Trophoblast cell (in vitro differentiated cells and primary cell): ENCODE measurements around the gene NRAP.
A peak's percentile ranks its signal among the peaks of the same experiment; 100 is the strongest.

Experiments used
- DNase-seq, 2 donors: peaks; one replicate each; pipeline ENCODE4 v3.0.0-alpha.2; 2016
- H2AFZ ChIP-seq: 2 replicates; pipeline ENCODE4 v1.6.1; 2013; ENCODE audit warnings: low read length, moderate library complexity, mild to moderate bottlenecking; ENCODE audit not compliant: insufficient read depth, poor library complexity
- H2AK5ac ChIP-seq: 2 replicates; pipeline ENCODE4 v1.6.1; 2013; ENCODE audit warnings: mild to moderate bottlenecking, low read length
- H2BK120ac ChIP-seq: 2 replicates; pipeline ENCODE4 v1.6.1; 2013; ENCODE audit warnings: low read length, mild to moderate bottlenecking, moderate library complexity; ENCODE audit not compliant: insufficient read depth, poor library complexity
- H2BK12ac ChIP-seq: 2 replicates; pipeline ENCODE4 v1.6.1; 2013; ENCODE audit warnings: mild to moderate bottlenecking, low read length, moderate library complexity
- H2BK5ac ChIP-seq: 2 replicates; pipeline ENCODE4 v1.6.1; 2013; ENCODE audit warnings: low read length, low read depth, moderate library complexity, mild to moderate bottlenecking; ENCODE audit not compliant: poor library complexity
- H3K14ac ChIP-seq: 2 replicates; pipeline ENCODE4 v1.6.1; 2013; ENCODE audit warnings: mild to moderate bottlenecking, low read length
- H3K18ac ChIP-seq: 2 replicates; pipeline ENCODE4 v1.6.1; 2013; ENCODE audit warnings: mild to moderate bottlenecking, low read length
- H3K23ac ChIP-seq: 2 replicates; pipeline ENCODE4 v1.6.1; 2013; ENCODE audit warnings: low read length
- H3K27ac ChIP-seq: 2 replicates; pipeline ENCODE4 v1.5.1; 2013; ENCODE audit warnings: low read depth, mild to moderate bottlenecking, inconsistent platforms, low read length, moderate library complexity
- H3K27me3 ChIP-seq: 2 replicates; pipeline ENCODE4 v1.6.1; 2013; ENCODE audit warnings: inconsistent platforms, mild to moderate bottlenecking, low read length, moderate library complexity; ENCODE audit not compliant: insufficient read depth
- H3K36me3 ChIP-seq, 2 experiments: 1 replicate in 1 of 2; 2 replicates in 1 of 2; pipeline ENCODE4 v1.6.1; 2013; ENCODE audit warnings: low read length in 2 of 2, mild to moderate bottlenecking in 2 of 2, moderate library complexity in 1 of 2; ENCODE audit not compliant: insufficient read depth in 2 of 2, control insufficient read depth in 1 of 2
- H3K4ac ChIP-seq: 2 replicates; pipeline ENCODE4 v1.6.1; 2013; ENCODE audit warnings: low read depth, mild to moderate bottlenecking, low read length, moderate library complexity
- H3K4me1 ChIP-seq, 2 experiments: 1 replicate in 1 of 2; 2 replicates in 1 of 2; pipeline ENCODE4 v1.6.1; 2013; ENCODE audit warnings: low read length in 2 of 2, mild to moderate bottlenecking in 2 of 2, moderate library complexity in 1 of 2; ENCODE audit not compliant: insufficient read depth in 2 of 2, control insufficient read depth in 1 of 2
- H3K4me2 ChIP-seq: 2 replicates; pipeline ENCODE4 v1.6.1; 2013; ENCODE audit warnings: inconsistent platforms, mild to moderate bottlenecking, low read length, moderate library complexity
- H3K4me3 ChIP-seq: 2 replicates; pipeline ENCODE4 v1.5.1; 2013; ENCODE audit warnings: mild to moderate bottlenecking, low read depth, low read length, inconsistent platforms
- H3K79me1 ChIP-seq: one replicate; pipeline ENCODE4 v1.6.1; 2013; ENCODE audit warnings: low read length
- H3K79me2 ChIP-seq: 2 replicates; pipeline ENCODE4 v1.6.1; 2013; ENCODE audit warnings: low read length, mild to moderate bottlenecking; ENCODE audit not compliant: control insufficient read depth, insufficient read depth, poor library complexity
- H3K9ac ChIP-seq: 2 replicates; pipeline ENCODE4 v1.6.1; 2013; ENCODE audit warnings: mild to moderate bottlenecking, low read length
- H3K9me3 ChIP-seq: 2 replicates; pipeline ENCODE4 v1.6.1; 2013; ENCODE audit warnings: low read depth, mild to moderate bottlenecking, control low read depth, inconsistent platforms, low read length; ENCODE audit not compliant: insufficient read depth
- H4K12ac ChIP-seq: 2 replicates; pipeline ENCODE4 v1.6.1; 2013; ENCODE audit warnings: low read depth, mild to moderate bottlenecking, low read length, moderate library complexity
- H4K8ac ChIP-seq: 2 replicates; pipeline ENCODE4 v1.6.1; 2013; ENCODE audit warnings: low read depth, mild to moderate bottlenecking, low read length, moderate library complexity
- H4K91ac ChIP-seq: one replicate; pipeline ENCODE4 v1.6.1; 2013; ENCODE audit warnings: low read depth, mild to moderate bottlenecking, low read length, moderate library complexity
- WGBS: extraction: QIAGEN DNeasy Blood & Tissue Kit; methylation state at CpG from one replicate; pipeline ENCODE4 v1.1.7; 2013; ENCODE audit warnings: missing lambda C conversion rate; ENCODE audit not compliant: insufficient read length, insufficient coverage; ENCODE audit errors: extremely low coverage; 5-methylcytosine and 5-hydroxymethylcytosine counted together

Gene NRAP

DNA sequence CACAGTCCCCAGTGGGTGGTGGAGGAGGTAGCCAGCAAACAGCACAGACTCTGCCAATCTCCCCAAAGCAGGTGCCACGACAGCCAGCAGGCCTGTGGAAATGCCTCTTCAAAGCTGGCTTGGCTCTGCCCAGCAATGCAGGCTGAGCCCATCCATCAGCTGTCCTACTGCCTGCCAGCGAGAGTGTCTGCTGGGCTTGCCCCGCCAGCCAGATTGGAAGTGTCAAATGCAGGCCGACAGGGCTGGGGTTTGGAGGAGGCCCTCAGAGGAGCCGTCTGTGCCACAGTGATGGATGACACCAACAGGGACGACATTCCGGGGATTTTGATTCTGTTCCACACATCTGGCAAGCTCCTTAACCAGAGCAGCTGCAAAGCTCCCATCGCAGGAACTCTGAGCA, 94.3 kb downstream of the NRAP start:
- H3K23ac ChIP-seq = no peak overlapping the region
- H3K79me1 ChIP-seq = no peaks in the 10 kb centered on the region
- H3K4me1 ChIP-seq = no peaks in the 10 kb centered on the region
- H3K4ac ChIP-seq = no peak overlapping the region
- no peak overlapping the region for H4K12ac ChIP-seq
- H2BK5ac ChIP-seq = no peak overlapping the region
- no peak overlapping the region for H3K18ac ChIP-seq
- DNase-seq = no peak
- H4K8ac ChIP-seq = no peak overlapping the region
- H3K27me3 ChIP-seq = no peaks in the 10 kb centered on the region
- no peak overlapping the region for H4K91ac ChIP-seq
- WGBS = no CpG with 5 or more reads among the region's 8 CpGs
- no peak overlapping the region for H3K4me3 ChIP-seq
- no peaks in the 10 kb centered on the region for H3K79me2 ChIP-seq
- H3K14ac ChIP-seq = no peak overlapping the region
- no peak overlapping the region for H2AK5ac ChIP-seq
- H3K9me3 ChIP-seq = no peaks in the 10 kb centered on the region
- H3K9ac ChIP-seq = no peak overlapping the region
- no peak overlapping the region for H2AFZ ChIP-seq
- H2BK120ac ChIP-seq = no peak overlapping the region
- H3K4me2 ChIP-seq = no peak overlapping the region
- no peak overlapping the region for H2BK12ac ChIP-seq
- H3K36me3 ChIP-seq = no peaks in the 10 kb centered on the region
- no peak overlapping the region for H3K27ac ChIP-seq

GRCh38 chr10:113566888-113567287, 97.0 kb downstream of the NRAP start:
- no peak overlapping the region for H3K4me2 ChIP-seq
- no CpG with 5 or more reads among the region's 6 CpGs for WGBS
- no peak overlapping the region for H3K18ac ChIP-seq
- H3K4me3 ChIP-seq = no peak overlapping the region
- no peaks in the 10 kb centered on the region for H3K9me3 ChIP-seq
- no peaks in the 10 kb centered on the region for H3K79me2 ChIP-seq
- no peaks in the 10 kb centered on the region for H3K27me3 ChIP-seq
- H3K27ac ChIP-seq = no peak overlapping the region
- H2BK120ac ChIP-seq = no peak overlapping the region
- H3K36me3 ChIP-seq = no peaks in the 10 kb centered on the region
- no peak overlapping the region for H2BK12ac ChIP-seq
- no peak overlapping the region for H3K23ac ChIP-seq
- H3K79me1 ChIP-seq = no peaks in the 10 kb centered on the region
- no peak for DNase-seq
- no peak overlapping the region for H3K4ac ChIP-seq
- no peak overlapping the region for H3K9ac ChIP-seq
- H4K8ac ChIP-seq = no peak overlapping the region
- no peak overlapping the region for H2AK5ac ChIP-seq
- H2BK5ac ChIP-seq = no peak overlapping the region
- H4K91ac ChIP-seq = no peak overlapping the region
- H4K12ac ChIP-seq = no peak overlapping the region
- no peak overlapping the region for H2AFZ ChIP-seq
- no peak overlapping the region for H3K14ac ChIP-seq
- no peaks in the 10 kb centered on the region for H3K4me1 ChIP-seq

DNA sequence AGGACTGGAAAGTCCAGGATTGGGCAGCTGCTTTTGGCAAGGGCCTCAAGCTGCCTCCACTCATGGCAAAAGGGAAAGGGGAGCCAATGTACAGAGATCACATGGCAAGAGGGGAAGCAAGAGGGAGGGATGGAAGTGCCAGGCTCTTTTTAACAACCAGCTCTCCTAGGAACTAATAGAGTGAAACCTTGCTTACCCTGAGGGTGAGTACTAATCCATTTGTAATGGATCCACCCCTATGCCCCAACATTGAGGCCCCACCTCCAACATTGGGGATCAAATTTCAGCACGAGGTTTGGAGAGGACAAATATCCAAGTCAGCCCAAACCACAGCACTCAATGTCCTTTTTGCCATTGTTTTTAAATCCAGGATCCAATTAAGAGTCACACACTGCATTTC, 98.5 kb downstream of the NRAP start:
- DNase-seq = no peak
- Histone ChIP-seq H3K27ac (no peak overlapping the region), H2BK120ac (no peak overlapping the region), H3K23ac (no peak overlapping the region), H3K36me3 (no peaks in the 10 kb centered on the region), H3K4me3 (no peak overlapping the region), H2BK5ac (no peak overlapping the region), H4K12ac (no peak overlapping the region), H3K9ac (no peak overlapping the region), H3K27me3 (no peaks in the 10 kb centered on the region), H3K4me1 (no peaks in the 10 kb centered on the region), H2BK12ac (no peak overlapping the region), H3K9me3 (no peaks in the 10 kb centered on the region), H2AK5ac (no peak overlapping the region), H3K18ac (no peak overlapping the region), H3K4ac (no peak overlapping the region), H3K79me1 (no peaks in the 10 kb centered on the region), H3K14ac (no peak overlapping the region), H3K4me2 (no peak overlapping the region), H4K91ac (no peak overlapping the region), H3K79me2 (no peaks in the 10 kb centered on the region), H4K8ac (no peak overlapping the region), H2AFZ (no peak overlapping the region)
- no CpG with 5 or more reads among the region's 1 CpG for WGBS

DNA sequence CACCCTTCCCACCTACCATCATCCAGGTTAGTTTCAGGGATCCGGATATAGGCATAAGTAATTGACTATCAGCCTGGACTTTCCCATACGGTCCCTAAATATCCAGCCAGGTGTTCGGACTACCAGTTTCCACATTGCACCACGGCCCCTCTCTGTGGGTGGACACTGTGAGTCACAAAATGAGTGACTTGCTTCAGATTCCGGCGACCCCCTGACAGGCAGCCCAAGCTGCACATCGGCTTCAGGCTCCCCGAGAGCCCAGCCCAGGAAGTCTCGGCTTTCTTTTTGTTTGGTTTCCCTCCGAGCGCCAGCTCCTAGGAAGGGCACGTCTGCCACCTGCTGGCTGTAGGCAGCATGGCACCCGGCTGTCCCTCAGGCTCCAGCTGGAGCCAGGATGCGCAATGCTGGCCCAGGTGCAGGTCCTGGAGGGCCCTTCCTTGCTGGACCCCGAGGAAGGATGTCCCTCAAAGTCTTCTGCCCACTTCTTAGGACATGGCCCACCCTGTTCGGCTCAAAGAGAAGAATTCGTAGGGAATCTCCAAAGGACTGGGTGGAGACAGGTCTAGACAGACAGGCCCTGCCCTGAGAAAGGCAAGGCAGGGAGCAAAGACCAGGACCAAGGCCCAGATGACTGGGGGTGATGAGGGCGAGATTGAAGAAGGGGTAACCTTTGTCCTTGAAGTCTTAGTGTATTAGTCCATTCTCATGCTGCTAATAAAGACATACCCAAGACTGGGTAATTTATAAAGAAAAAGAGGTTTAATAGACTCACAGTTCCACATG, 100.3 kb downstream of the NRAP start:
- H2AK5ac ChIP-seq = no peak overlapping the region
- H3K36me3 ChIP-seq = no peaks in the 10 kb centered on the region
- no peak overlapping the region for H3K14ac ChIP-seq
- no peak overlapping the region for H3K9ac ChIP-seq
- peak; percentile 68 to 88 for DNase-seq
- no peak overlapping the region for H4K91ac ChIP-seq
- H2BK5ac ChIP-seq = no peak overlapping the region
- peak overlapping the region; percentile 31 for H3K4me2 ChIP-seq
- H2BK120ac ChIP-seq = no peak overlapping the region
- no peak overlapping the region for H3K4ac ChIP-seq
- H3K9me3 ChIP-seq = no peaks in the 10 kb centered on the region
- H3K4me1 ChIP-seq = peaks cover under 1 to 2% of the 10 kb centered on the region in 2 experiments
- no peak overlapping the region for H3K18ac ChIP-seq
- H3K27me3 ChIP-seq = peaks cover 5% of the 10 kb centered on the region
- WGBS = no CpG with 5 or more reads among the region's 18 CpGs
- H3K4me3 ChIP-seq = no peak overlapping the region
- H3K23ac ChIP-seq = no peak overlapping the region
- H2BK12ac ChIP-seq = no peak overlapping the region
- H3K79me2 ChIP-seq = no peaks in the 10 kb centered on the region
- no peaks in the 10 kb centered on the region for H3K79me1 ChIP-seq
- H2AFZ ChIP-seq = no peak overlapping the region
- H4K8ac ChIP-seq = no peak overlapping the region
- H4K12ac ChIP-seq = no peak overlapping the region
- no peak overlapping the region for H3K27ac ChIP-seq
